Muscle layer of duodenum (tissue), 2 donors: ENCODE measurements around the gene PACSIN1.

Source experiments
- H3K27ac ChIP-seq: one replicate; pipeline ENCODE4 v1.7.0; 2013; ENCODE audit warnings: mild to moderate bottlenecking, low read length
- H3K27me3 ChIP-seq: one replicate; pipeline ENCODE4 v1.7.0; 2013; ENCODE audit warnings: low read depth, mild to moderate bottlenecking, control low read depth, low read length
- H3K36me3 ChIP-seq, 2 donors: one replicate each; pipeline ENCODE4 v1.7.0; 2013; ENCODE audit warnings: low read length in 2 of 2, control low read depth in 1 of 2, mild to moderate bottlenecking in 1 of 2; ENCODE audit not compliant: insufficient read depth in 2 of 2, control insufficient read depth in 1 of 2
- H3K4me1 ChIP-seq, 2 donors: one replicate each; pipeline ENCODE4 v1.7.0; 2013; ENCODE audit warnings: low read length in 2 of 2, mild to moderate bottlenecking in 2 of 2, control low read depth in 1 of 2, moderate library complexity in 1 of 2; ENCODE audit not compliant: insufficient read depth in 2 of 2, control insufficient read depth in 1 of 2
- H3K4me3 ChIP-seq, 2 donors: one replicate each; pipeline ENCODE4 v1.7.0; 2013; ENCODE audit warnings: low read length in 2 of 2, low read depth in 1 of 2, mild to moderate bottlenecking in 1 of 2
- H3K9me3 ChIP-seq, 2 donors: one replicate each; pipeline ENCODE4 v1.7.0; 2013; ENCODE audit warnings: low read length in 2 of 2, control low read depth in 1 of 2, mild to moderate bottlenecking in 1 of 2; ENCODE audit not compliant: control insufficient read depth in 1 of 2
- donor health status: healthy.

The PACSIN1 gene

DNA sequence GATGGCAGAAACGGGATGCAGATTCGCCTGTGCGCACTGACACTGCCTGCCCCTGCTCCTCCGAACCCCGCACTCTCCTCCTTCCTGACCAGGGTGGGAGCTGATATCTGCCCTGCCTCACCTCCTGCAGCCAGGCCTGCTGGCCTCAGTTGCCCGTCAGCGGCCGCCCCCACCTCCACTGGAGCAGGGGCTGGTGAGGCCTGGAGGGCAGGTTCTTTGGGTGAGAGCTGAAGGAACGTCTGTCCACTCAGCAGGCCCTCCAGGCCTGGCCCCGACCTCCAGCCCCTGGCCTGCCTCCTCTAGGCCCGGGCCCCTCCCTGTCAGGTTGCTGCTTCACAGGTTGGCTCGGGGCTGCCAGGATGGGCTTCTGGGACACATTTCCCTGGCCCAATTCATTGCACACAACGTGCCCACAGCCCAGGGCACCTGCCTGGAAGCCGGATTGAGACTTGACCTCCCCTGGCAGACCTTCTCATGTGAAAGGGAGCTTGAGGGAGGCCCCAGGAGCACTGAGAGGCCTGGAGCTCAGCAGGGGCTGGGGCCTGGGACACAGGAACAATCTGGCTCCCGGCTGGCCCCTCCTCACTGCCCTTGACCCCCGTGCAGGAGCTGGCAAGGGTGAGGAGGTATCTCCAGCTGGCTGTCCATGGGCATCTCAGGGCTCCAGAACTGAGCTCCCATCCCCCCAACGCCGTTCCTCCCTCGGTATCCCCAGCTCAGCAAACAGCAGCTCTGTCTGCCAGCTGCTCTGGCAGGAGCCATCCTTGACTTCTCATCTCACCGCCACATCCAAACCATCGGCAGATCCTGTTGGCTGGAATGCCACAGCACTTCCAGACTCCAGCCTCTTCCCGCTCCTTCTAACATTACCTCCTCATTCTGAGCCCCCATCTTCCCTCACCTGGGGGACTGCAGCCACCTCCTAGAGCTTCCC is 50.8 kb downstream of the PACSIN1 start:
- Histone ChIP-seq H3K27ac (no peak overlapping the region), H3K36me3 (no peaks in the 10 kb centered on the region), H3K4me3 (no peak overlapping the region), H3K27me3 (no peaks in the 10 kb centered on the region), H3K4me1 (no peaks in the 10 kb centered on the region), H3K9me3 (no peaks in the 10 kb centered on the region)

- Histone ChIP-seq H3K36me3 (no peaks in the 10 kb centered on the region), H3K4me1 (no peaks in the 10 kb centered on the region), H3K27ac (no peak overlapping the region), H3K4me3 (no peak overlapping the region), H3K27me3 (no peaks in the 10 kb centered on the region), H3K9me3 (no peaks in the 10 kb centered on the region)
Measured at GRCh38 chr6:34517461-34517881, 51.6 kb downstream of the PACSIN1 start.

- no peaks in the 10 kb centered on the region for H3K9me3 ChIP-seq
- no peaks in the 10 kb centered on the region for H3K36me3 ChIP-seq
- no peaks in the 10 kb centered on the region for H3K27me3 ChIP-seq
- H3K27ac ChIP-seq, result no peak overlapping the region
- H3K4me1 ChIP-seq, result no peaks in the 10 kb centered on the region
- H3K4me3 ChIP-seq, result no peak overlapping the region
Measured at GRCh38 chr6:34517966-34518365, 52.1 kb downstream of the PACSIN1 start.

DNA sequence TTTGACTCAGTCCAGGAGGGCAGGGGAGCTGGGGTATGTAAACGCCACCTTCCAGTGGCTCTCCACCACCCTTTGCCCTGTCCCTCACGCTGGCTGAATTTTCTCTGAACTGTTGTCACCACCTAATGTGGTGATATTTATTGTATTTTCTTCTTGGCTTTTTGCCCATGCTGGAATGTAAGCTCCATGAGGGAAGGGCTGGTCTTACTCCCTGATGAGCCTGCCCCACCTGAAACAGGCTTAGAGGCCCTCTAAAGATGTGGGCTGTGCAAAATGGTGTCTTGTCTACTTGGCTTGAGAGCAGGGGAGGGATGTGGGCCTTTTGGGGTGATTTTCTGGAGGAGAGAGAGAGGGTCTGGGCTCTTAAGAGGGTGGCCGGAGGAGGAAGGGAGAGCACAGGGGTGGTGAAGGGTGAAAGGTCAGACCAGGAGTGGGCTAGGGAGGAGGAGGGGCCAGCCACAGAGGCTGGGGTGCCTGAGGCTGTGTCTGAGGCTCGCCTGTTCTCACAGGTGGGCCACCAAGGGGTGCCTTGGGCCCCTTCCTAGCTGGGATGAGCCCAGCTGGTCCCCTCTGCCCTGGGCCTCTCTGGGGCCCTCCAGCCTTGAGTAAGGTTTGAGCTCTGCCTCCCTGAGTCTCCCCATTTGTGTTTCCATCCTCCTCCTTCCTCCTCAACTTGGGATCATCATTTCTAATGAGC is 52.9 kb downstream of the PACSIN1 start:
- Histone ChIP-seq H3K4me3 (no peak overlapping the region), H3K36me3 (no peaks in the 10 kb centered on the region), H3K9me3 (no peaks in the 10 kb centered on the region), H3K4me1 (no peaks in the 10 kb centered on the region), H3K27me3 (no peaks in the 10 kb centered on the region), H3K27ac (no peak overlapping the region)

DNA sequence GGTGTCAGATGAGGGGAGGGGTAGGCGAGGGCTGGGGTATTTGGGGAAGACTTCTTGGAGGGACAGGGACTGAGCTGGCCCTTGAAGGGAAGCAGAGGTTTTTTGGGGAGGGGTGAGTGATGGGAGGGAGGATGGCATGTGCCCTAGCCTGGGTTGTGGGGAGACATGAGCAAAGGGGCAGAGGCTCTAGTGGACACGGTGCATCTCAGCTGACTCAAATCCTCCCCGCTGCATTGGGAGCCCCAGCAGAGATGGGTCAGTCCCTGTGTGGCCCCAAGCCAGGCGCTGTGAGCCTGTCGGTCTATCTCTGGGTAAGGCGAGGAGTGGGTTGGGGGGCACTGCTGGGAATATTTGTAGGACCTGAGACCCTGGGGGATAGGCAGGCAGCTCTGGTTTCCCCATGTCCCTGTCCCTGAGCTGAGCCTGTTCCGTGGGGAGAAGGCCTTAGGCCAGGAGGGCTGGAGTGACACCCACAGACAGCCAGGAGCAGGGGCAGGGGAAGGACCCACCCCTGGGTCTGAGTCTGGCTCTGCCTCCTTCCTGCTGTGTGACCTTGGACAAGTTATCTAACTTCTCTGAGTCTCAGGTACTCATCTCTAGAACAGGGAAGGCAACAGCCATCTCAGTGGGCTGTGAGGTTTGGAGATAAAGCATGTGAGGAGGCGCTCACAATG is 54.2 kb downstream of the PACSIN1 start:
- no peak overlapping the region for H3K4me3 ChIP-seq
- H3K9me3 ChIP-seq, result no peaks in the 10 kb centered on the region
- H3K27ac ChIP-seq, result no peak overlapping the region
- H3K36me3 ChIP-seq, result no peaks in the 10 kb centered on the region
- no peaks in the 10 kb centered on the region for H3K27me3 ChIP-seq
- no peaks in the 10 kb centered on the region for H3K4me1 ChIP-seq

DNA sequence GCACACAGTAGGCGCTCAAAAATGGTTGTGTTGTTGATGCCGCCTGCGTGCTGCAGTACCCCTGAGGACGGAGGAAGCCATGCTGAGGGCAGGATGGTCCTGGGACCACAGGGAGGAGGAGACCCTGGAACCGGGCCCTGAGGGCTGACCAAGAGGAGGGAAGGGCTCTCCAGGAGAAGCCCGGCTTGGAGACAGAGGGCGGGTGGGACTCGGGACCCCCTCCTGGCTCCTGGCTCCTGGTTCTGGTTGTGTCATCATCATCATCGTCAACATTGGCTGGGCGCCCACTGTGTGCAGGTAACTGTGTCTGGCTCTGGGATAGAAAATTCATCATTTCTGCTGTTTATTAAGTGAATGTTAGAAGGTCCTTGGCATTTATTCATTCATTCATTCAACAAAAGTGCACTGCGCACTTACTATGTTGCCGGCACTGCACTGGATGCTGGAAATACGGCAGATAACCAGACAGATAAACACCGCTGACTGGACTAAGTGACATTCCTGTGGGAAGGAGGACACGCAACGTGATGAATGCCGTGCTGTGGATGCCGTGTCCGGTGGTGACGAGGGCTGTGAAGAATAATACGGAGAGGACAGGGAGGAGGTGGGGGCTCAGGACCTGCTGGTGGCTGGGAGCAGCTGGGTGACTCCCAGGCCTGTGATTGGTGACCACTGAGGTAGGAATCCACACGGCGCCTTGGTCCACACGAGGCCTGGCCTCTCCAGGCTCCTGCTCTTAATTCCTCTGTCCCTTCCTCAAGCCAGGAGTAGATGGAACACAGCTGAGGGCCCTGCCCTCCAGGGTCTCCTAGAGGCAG is 55.0 kb downstream of the PACSIN1 start:
- Histone ChIP-seq H3K27ac (no peak overlapping the region), H3K4me3 (no peak overlapping the region), H3K9me3 (no peaks in the 10 kb centered on the region), H3K4me1 (no peaks in the 10 kb centered on the region), H3K27me3 (no peaks in the 10 kb centered on the region), H3K36me3 (no peaks in the 10 kb centered on the region)

DNA sequence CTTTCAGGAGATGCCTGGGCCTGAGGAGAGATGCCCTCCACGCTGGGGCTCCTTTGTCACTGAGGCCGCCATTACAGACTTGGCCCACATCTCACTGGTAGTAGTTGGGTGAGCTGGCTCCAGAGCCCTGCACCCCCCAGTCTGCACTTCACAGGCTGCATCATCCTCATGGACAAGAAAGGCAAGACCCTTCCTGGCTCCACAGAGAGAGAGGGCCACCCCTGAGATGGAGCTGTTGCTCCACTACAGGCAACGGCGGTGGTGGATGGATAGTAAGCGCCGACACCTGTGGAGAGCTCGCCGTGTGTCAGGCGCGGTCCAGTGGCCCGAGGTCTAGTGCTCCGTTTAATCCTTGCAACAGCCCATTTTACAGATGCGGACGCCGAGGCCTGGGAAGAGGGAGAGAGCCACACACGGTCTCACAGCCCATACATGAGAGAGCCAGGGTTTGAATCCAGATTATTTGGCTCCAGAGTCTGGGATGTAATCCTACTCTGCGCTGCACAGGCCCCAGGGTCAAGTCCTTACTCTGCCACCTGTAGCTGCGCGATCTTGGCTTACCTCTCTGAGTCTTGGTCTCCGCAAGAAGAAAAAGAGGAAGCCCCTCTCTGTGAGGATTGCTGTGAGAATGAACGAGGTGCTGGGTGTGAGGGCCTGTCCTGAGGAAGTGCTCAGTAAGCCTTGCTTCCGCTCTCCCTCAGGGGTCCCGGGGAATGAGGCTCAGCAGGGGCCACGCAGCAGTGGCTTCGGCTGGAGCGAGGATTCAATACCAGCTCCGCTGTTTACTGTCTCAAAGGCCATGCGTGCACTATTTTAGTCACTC is 55.8 kb downstream of the PACSIN1 start:
- Histone ChIP-seq H3K36me3 (no peaks in the 10 kb centered on the region), H3K4me3 (no peak overlapping the region), H3K4me1 (peaks cover 0 to 6% of the 10 kb centered on the region in 2 donors), H3K27ac (no peak overlapping the region), H3K27me3 (no peaks in the 10 kb centered on the region), H3K9me3 (no peaks in the 10 kb centered on the region)

GRCh38 chr6:34522761-34523160 is 56.9 kb downstream of the PACSIN1 start:
- no peak overlapping the region for H3K4me3 ChIP-seq
- no peaks in the 10 kb centered on the region for H3K36me3 ChIP-seq
- H3K4me1 ChIP-seq, result peaks cover 0 to 6% of the 10 kb centered on the region in 2 donors
- H3K9me3 ChIP-seq, result no peaks in the 10 kb centered on the region
- no peaks in the 10 kb centered on the region for H3K27me3 ChIP-seq
- H3K27ac ChIP-seq, result no peak overlapping the region

- H3K4me1 ChIP-seq, result peaks cover 0 to 6% of the 10 kb centered on the region in 2 donors
- no peak overlapping the region for H3K4me3 ChIP-seq
- no peaks in the 10 kb centered on the region for H3K9me3 ChIP-seq
- H3K27me3 ChIP-seq, result no peaks in the 10 kb centered on the region
- H3K27ac ChIP-seq, result no peak overlapping the region
- no peaks in the 10 kb centered on the region for H3K36me3 ChIP-seq
Measured at GRCh38 chr6:34523441-34524206, 57.7 kb downstream of the PACSIN1 start.

- H3K4me1 ChIP-seq, result peaks cover 0 to 6% of the 10 kb centered on the region in 2 donors
- H3K36me3 ChIP-seq, result no peaks in the 10 kb centered on the region
- no peak overlapping the region for H3K27ac ChIP-seq
- H3K9me3 ChIP-seq, result no peaks in the 10 kb centered on the region
- H3K4me3 ChIP-seq, result no peak overlapping the region
- no peaks in the 10 kb centered on the region for H3K27me3 ChIP-seq
Measured at GRCh38 chr6:34524499-34524898, 58.6 kb downstream of the PACSIN1 start.
